Mesodermal cell (in vitro differentiated cells): ENCODE measurements around the gene CST11.

Experiments
- H3K27ac ChIP-seq: 2 replicates; pipeline ENCODE4 v1.7.0; 2013; ENCODE audit warnings: mild to moderate bottlenecking, low read depth, low read length, moderate library complexity; ENCODE audit not compliant: severe bottlenecking
- H3K36me3 ChIP-seq: 2 replicates; pipeline ENCODE4 v1.7.1; 2013; ENCODE audit warnings: mild to moderate bottlenecking, low read length, moderate library complexity; ENCODE audit not compliant: control insufficient read depth, insufficient read depth
- H3K4me1 ChIP-seq: one replicate; pipeline ENCODE4 v1.7.1; 2013; ENCODE audit warnings: mild to moderate bottlenecking, low read length; ENCODE audit not compliant: insufficient read depth, control insufficient read depth, poor library complexity, severe bottlenecking
- H3K4me3 ChIP-seq: 2 replicates; pipeline ENCODE4 v1.7.0; 2013; ENCODE audit warnings: low read length, control low read depth, mild to moderate bottlenecking; ENCODE audit not compliant: insufficient read depth, poor library complexity, severe bottlenecking; ENCODE audit errors: extremely low read depth
- H3K9me3 ChIP-seq: 2 replicates; pipeline ENCODE4 v1.7.1; 2013; ENCODE audit warnings: mild to moderate bottlenecking, low read length, moderate library complexity; ENCODE audit not compliant: control insufficient read depth
- WGBS, 2 experiments: methylation state at CpG; one replicate each; pipeline ENCODE4 v1.1.5; 2013; ENCODE audit warnings: missing lambda C conversion rate in 2 of 2; ENCODE audit not compliant: insufficient coverage in 2 of 2; 5-methylcytosine and 5-hydroxymethylcytosine counted together

The CST11 gene

GRCh38 chr20:23454816-23455215, 2.1 kb upstream of the CST11 start:
- Histone ChIP-seq H3K27ac (no peak overlapping the region), H3K4me3 (no peak overlapping the region), H3K9me3 (peaks cover 7% of the 10 kb centered on the region), H3K4me1 (peaks cover 2% of the 10 kb centered on the region), H3K36me3 (no peaks in the 10 kb centered on the region)
- 100% methylated on average over 1 of the region's 1 CpG; no CpG with 5 or more reads in 1 of the 2 experiments for WGBS, 2 experiments

DNA sequence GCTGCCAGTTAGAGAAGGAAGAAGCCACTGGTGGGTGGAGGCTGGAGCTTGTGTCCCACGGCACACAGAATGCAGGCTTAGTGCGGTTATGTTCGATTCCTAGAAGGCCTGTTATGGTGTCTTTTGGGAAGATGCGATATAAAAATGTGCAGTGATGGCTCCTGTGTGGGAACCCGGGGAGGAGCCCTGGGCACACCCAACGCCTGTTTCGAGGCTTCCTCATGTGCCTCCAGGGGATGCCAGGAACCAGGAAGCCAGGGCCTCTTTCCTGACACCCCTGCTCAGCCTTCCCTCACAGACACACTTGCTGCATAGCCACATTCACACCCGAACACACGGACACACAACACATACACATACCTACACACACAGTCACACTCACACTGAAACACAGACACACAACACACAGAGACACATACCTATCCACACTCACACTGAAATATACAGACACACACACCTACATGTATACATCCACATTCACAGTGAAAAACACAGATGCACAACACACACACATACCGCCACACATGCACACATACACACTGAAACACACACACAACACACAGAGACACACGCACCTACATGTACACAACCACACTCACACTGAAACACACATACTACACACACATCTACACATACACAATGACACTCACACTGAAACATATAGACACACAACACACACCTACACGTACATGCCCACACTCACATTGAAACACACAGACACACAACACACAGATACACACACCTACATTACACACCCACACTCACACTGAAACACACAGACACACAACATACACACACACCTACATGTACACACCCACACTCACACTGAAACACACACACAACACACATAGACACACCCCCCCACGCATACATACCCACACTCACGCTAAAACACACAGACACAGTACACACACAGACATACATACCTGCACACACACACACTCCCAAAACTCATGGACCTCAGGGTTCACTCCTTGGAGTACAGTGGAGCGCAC, 1.2 kb upstream of the CST11 start:
- Histone ChIP-seq H3K27ac (no peak overlapping the region), H3K36me3 (no peaks in the 10 kb centered on the region), H3K9me3 (peaks cover 7% of the 10 kb centered on the region), H3K4me1 (peaks cover 2% of the 10 kb centered on the region), H3K4me3 (no peak overlapping the region)
- WGBS, 2 experiments, result 92% methylated on average over 9 to 15 of the region's 15 CpGs

- 89 to 95% methylated on average over 6 to 10 of the region's 11 CpGs for WGBS, 2 experiments
- no peak overlapping the region for H3K4me3 ChIP-seq
- H3K9me3 ChIP-seq, result peaks cover 7% of the 10 kb centered on the region
- H3K27ac ChIP-seq, result no peak overlapping the region
- no peaks in the 10 kb centered on the region for H3K4me1 ChIP-seq
- H3K36me3 ChIP-seq, result no peaks in the 10 kb centered on the region
Observed at GRCh38 chr20:23451956-23452487, 654 bp downstream of the CST11 start.

GRCh38 chr20:23450877-23451276, 1.8 kb downstream of the CST11 start:
- Histone ChIP-seq H3K36me3 (no peaks in the 10 kb centered on the region), H3K4me3 (no peak overlapping the region), H3K9me3 (no peaks in the 10 kb centered on the region), H3K27ac (no peak overlapping the region), H3K4me1 (peaks cover 3% of the 10 kb centered on the region)
- WGBS, 2 experiments, result 92 to 100% methylated on average over 1 of the region's 1 CpG

- Histone ChIP-seq H3K4me3 (no peak overlapping the region), H3K9me3 (no peaks in the 10 kb centered on the region), H3K36me3 (no peaks in the 10 kb centered on the region), H3K27ac (no peak overlapping the region), H3K4me1 (peaks cover 7% of the 10 kb centered on the region)
- 67 to 86% methylated on average over 2 to 3 of the region's 3 CpGs for WGBS, 2 experiments
Observed at GRCh38 chr20:23449421-23449820, 3.3 kb downstream of the CST11 start.

DNA sequence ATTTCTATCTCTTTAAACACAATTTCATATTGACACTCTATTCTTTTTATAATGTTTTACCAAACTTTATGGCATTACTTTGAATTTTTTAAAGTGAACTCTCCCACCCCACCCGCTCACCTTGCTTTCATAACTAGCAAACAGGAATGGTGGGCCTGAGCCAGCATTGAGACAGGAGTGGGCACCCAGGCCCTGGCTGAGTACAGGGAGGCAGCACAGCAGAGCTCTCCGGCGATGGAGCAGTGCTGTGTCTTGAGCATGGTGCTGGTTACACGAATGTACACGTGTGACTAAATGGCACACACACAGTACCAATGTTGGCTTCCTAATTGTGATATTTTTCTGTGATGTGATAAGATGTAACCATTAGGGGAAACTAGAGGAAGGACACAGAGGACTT, 4.5 kb downstream of the CST11 start:
- H3K27ac ChIP-seq, result no peak overlapping the region
- WGBS, 2 experiments, result 94 to 96% methylated on average over 3 to 4 of the region's 5 CpGs
- peaks cover 7% of the 10 kb centered on the region for H3K4me1 ChIP-seq
- no peak overlapping the region for H3K4me3 ChIP-seq
- no peaks in the 10 kb centered on the region for H3K36me3 ChIP-seq
- no peaks in the 10 kb centered on the region for H3K9me3 ChIP-seq

GRCh38 chr20:23446505-23446904, 6.2 kb downstream of the CST11 start:
- Histone ChIP-seq H3K36me3 (no peaks in the 10 kb centered on the region), H3K4me1 (peaks cover 7% of the 10 kb centered on the region), H3K4me3 (no peak overlapping the region), H3K9me3 (no peaks in the 10 kb centered on the region), H3K27ac (no peak overlapping the region)
- 83 to 97% methylated on average over 6 of the region's 8 CpGs for WGBS, 2 experiments

- H3K4me1 ChIP-seq, result peaks cover 7% of the 10 kb centered on the region
- H3K9me3 ChIP-seq, result no peaks in the 10 kb centered on the region
- WGBS, 2 experiments, result 88 to 93% methylated on average over 5 to 6 of the region's 7 CpGs
- peak overlapping the region; percentile 76 for H3K27ac ChIP-seq
- H3K4me3 ChIP-seq, result no peak overlapping the region
- H3K36me3 ChIP-seq, result no peaks in the 10 kb centered on the region
Observed at GRCh38 chr20:23445596-23446217, 7.0 kb downstream of the CST11 start.

DNA sequence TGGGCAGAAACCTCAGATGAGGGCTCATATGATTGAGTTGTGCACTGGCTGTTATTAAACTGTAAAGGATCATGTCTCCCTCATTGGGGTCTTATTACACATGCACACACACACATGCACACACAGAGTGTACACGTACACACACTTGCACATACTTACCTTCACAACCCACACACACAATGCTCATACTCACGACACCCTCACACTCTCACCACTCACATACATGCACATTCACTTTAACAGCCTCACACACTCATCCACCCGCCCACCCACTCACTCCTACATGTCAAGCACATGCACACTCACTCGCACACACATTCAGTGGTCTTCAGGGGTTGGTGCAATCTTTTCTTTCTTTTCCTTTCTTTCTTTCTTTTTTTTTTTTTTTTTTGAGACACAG, 7.8 kb downstream of the CST11 start:
- H3K27ac ChIP-seq, result no peak overlapping the region
- H3K36me3 ChIP-seq, result no peaks in the 10 kb centered on the region
- H3K9me3 ChIP-seq, result no peaks in the 10 kb centered on the region
- H3K4me3 ChIP-seq, result no peak overlapping the region
- 86 to 100% methylated on average over 4 of the region's 4 CpGs for WGBS, 2 experiments
- peaks cover 7% of the 10 kb centered on the region for H3K4me1 ChIP-seq

GRCh38 chr20:23442436-23442835, 10.2 kb downstream of the CST11 start:
- Histone ChIP-seq H3K4me3 (no peak overlapping the region), H3K36me3 (no peaks in the 10 kb centered on the region), H3K9me3 (no peaks in the 10 kb centered on the region), H3K4me1 (peaks cover 7% of the 10 kb centered on the region), H3K27ac (no peak overlapping the region)
- WGBS, 2 experiments, result 83 to 93% methylated on average over 5 of the region's 5 CpGs
